IPS-15b (cell line): ENCODE results near the gene RPL12.

ENCODE experiments used
- H3K27me3 ChIP-seq: one replicate; pipeline ENCODE4 v1.6.1; 2013; ENCODE audit warnings: low read length; ENCODE audit not compliant: control insufficient read depth, insufficient read depth
- H3K36me3 ChIP-seq: one replicate; pipeline ENCODE4 v1.6.1; 2013; ENCODE audit warnings: low read length; ENCODE audit not compliant: control insufficient read depth, insufficient read depth
- H3K4me1 ChIP-seq: one replicate; pipeline ENCODE4 v1.6.1; 2013; ENCODE audit warnings: mild to moderate bottlenecking, low read length; ENCODE audit not compliant: control insufficient read depth, insufficient read depth
- H3K4me3 ChIP-seq: one replicate; pipeline ENCODE4 v1.5.1; 2013; ENCODE audit warnings: low read depth, low read length
- H3K9ac ChIP-seq: one replicate; pipeline ENCODE4 v1.6.1; 2013; ENCODE audit warnings: low read depth, mild to moderate bottlenecking, low read length
- H3K9me3 ChIP-seq: one replicate; pipeline ENCODE4 v1.6.1; 2013; ENCODE audit warnings: mild to moderate bottlenecking, low read length; ENCODE audit not compliant: control insufficient read depth, insufficient read depth

The RPL12 gene

GRCh38 chr9:127450830-127451607 is at the start of gene RPL12, which contains the start of gene LRSAM1:
Gene RPL12 (minus strand): TSS chr9:127451406. CDS start chr9:127451317, 89 bp downstream.
Gene LRSAM1 (plus strand): TSS chr9:127451510. CDS start chr9:127454528, 3,018 bp downstream.
- Histone ChIP-seq H3K27me3 (no peaks in the 10 kb centered on the region), H3K36me3 (peaks cover 56% of the 10 kb centered on the region), H3K9me3 (no peaks in the 10 kb centered on the region), H3K4me3 (peak within 1 kb of the TSS; percentile 95), H3K4me1 (peaks cover 3% of the 10 kb centered on the region), H3K9ac (peak within 1 kb of the TSS; percentile 100)

GRCh38 chr9:127500862-127501261 is 49.7 kb upstream of the RPL12 start:
- no peaks in the 10 kb centered on the region for H3K4me1 ChIP-seq
- H3K9ac ChIP-seq = no peak overlapping the region
- no peaks in the 10 kb centered on the region for H3K9me3 ChIP-seq
- no peaks in the 10 kb centered on the region for H3K27me3 ChIP-seq
- H3K4me3 ChIP-seq = no peak overlapping the region
- peaks cover 17% of the 10 kb centered on the region for H3K36me3 ChIP-seq

GRCh38 chr9:127500399-127500798 is 49.2 kb upstream of the RPL12 start:
- Histone ChIP-seq H3K9ac (no peak overlapping the region), H3K36me3 (peaks cover 20% of the 10 kb centered on the region), H3K4me1 (no peaks in the 10 kb centered on the region), H3K4me3 (no peak overlapping the region), H3K9me3 (no peaks in the 10 kb centered on the region), H3K27me3 (no peaks in the 10 kb centered on the region)

- Histone ChIP-seq H3K9me3 (no peaks in the 10 kb centered on the region), H3K4me3 (no peak overlapping the region), H3K36me3 (peaks cover 16% of the 10 kb centered on the region), H3K27me3 (no peaks in the 10 kb centered on the region), H3K4me1 (no peaks in the 10 kb centered on the region), H3K9ac (no peak overlapping the region)
Observed at GRCh38 chr9:127498298-127498697, 47.1 kb upstream of the RPL12 start.

GRCh38 chr9:127497656-127498290 is 46.6 kb upstream of the RPL12 start:
- peaks cover 16% of the 10 kb centered on the region for H3K36me3 ChIP-seq
- no peaks in the 10 kb centered on the region for H3K9me3 ChIP-seq
- no peaks in the 10 kb centered on the region for H3K27me3 ChIP-seq
- no peak overlapping the region for H3K4me3 ChIP-seq
- H3K4me1 ChIP-seq = no peaks in the 10 kb centered on the region
- H3K9ac ChIP-seq = no peak overlapping the region

GRCh38 chr9:127496974-127497373 is 45.8 kb upstream of the RPL12 start:
- no peaks in the 10 kb centered on the region for H3K4me1 ChIP-seq
- H3K36me3 ChIP-seq = peaks cover 21% of the 10 kb centered on the region
- H3K27me3 ChIP-seq = no peaks in the 10 kb centered on the region
- no peak overlapping the region for H3K4me3 ChIP-seq
- no peaks in the 10 kb centered on the region for H3K9me3 ChIP-seq
- H3K9ac ChIP-seq = no peak overlapping the region

GRCh38 chr9:127495884-127496555 is 44.8 kb upstream of the RPL12 start:
- H3K9ac ChIP-seq = no peak overlapping the region
- H3K4me3 ChIP-seq = no peak overlapping the region
- H3K9me3 ChIP-seq = no peaks in the 10 kb centered on the region
- no peaks in the 10 kb centered on the region for H3K27me3 ChIP-seq
- no peaks in the 10 kb centered on the region for H3K4me1 ChIP-seq
- peaks cover 23% of the 10 kb centered on the region for H3K36me3 ChIP-seq

GRCh38 chr9:127494304-127494702 is 43.1 kb upstream of the RPL12 start:
- no peaks in the 10 kb centered on the region for H3K27me3 ChIP-seq
- H3K9ac ChIP-seq = no peak overlapping the region
- no peaks in the 10 kb centered on the region for H3K4me1 ChIP-seq
- no peaks in the 10 kb centered on the region for H3K9me3 ChIP-seq
- H3K4me3 ChIP-seq = no peak overlapping the region
- peaks cover 23% of the 10 kb centered on the region for H3K36me3 ChIP-seq

GRCh38 chr9:127493592-127494303 is 42.5 kb upstream of the RPL12 start:
- Histone ChIP-seq H3K9ac (no peak overlapping the region), H3K4me3 (no peak overlapping the region), H3K36me3 (peaks cover 23% of the 10 kb centered on the region)

GRCh38 chr9:127492616-127493015 is 41.4 kb upstream of the RPL12 start:
- no peak overlapping the region for H3K9ac ChIP-seq
- H3K36me3 ChIP-seq = peaks cover 22% of the 10 kb centered on the region
- H3K9me3 ChIP-seq = no peaks in the 10 kb centered on the region
- H3K4me1 ChIP-seq = no peaks in the 10 kb centered on the region
- H3K4me3 ChIP-seq = no peak overlapping the region
- H3K27me3 ChIP-seq = no peaks in the 10 kb centered on the region

More at GRCh38 chr9:127493592-127494303, 42.5 kb upstream of the RPL12 start:
- Histone ChIP-seq H3K27me3 (no peaks in the 10 kb centered on the region), H3K4me1 (no peaks in the 10 kb centered on the region), H3K9me3 (no peaks in the 10 kb centered on the region)

- no peaks in the 10 kb centered on the region for H3K27me3 ChIP-seq
- H3K9me3 ChIP-seq = no peaks in the 10 kb centered on the region
- H3K4me3 ChIP-seq = no peak overlapping the region
- no peaks in the 10 kb centered on the region for H3K4me1 ChIP-seq
- H3K9ac ChIP-seq = no peak overlapping the region
- H3K36me3 ChIP-seq = peaks cover 20% of the 10 kb centered on the region
Observed at GRCh38 chr9:127491516-127491915, 40.3 kb upstream of the RPL12 start.
